Activated CD4-positive, alpha-beta T cell treated with anti-CD3 and anti-CD28 coated beads, Interleukin-2, amount 10 ng/mL, durations not matched to agents 24 days and 14 days (primary cell): ENCODE results near the gene KAZALD1. TPM values are rescaled to one million over a fixed set of nuclear protein-coding genes. Genes with fewer than 3 reads are reported as not detected.
A peak's percentile ranks its signal among the peaks of the same experiment; 100 is the strongest.

ENCODE experiments used
- DNase-seq: peaks from one replicate; pipeline ENCODE4 v3.0.0; 2022
- H3K27ac Mint-ChIP-seq: one replicate; pipeline ENCODE4 v1.8.0; 2022; ENCODE audit warnings: mild to moderate bottlenecking, mixed read lengths
- H3K27me3 Mint-ChIP-seq: one replicate; pipeline ENCODE4 v1.8.0; 2022; ENCODE audit warnings: mixed read lengths
- H3K36me3 Mint-ChIP-seq: one replicate; pipeline ENCODE4 v1.8.0; 2022; ENCODE audit warnings: low read depth, mild to moderate bottlenecking, mixed read lengths
- H3K4me1 Mint-ChIP-seq: one replicate; pipeline ENCODE4 v1.8.0; 2021; ENCODE audit warnings: mixed read lengths
- H3K4me3 Mint-ChIP-seq: one replicate; pipeline ENCODE4 v1.8.0; 2022; ENCODE audit warnings: mild to moderate bottlenecking, moderate library complexity, mixed read lengths
- H3K9me3 Mint-ChIP-seq: one replicate; pipeline ENCODE4 v1.8.0; 2021; ENCODE audit warnings: mixed read lengths
- intact Hi-C: fragments of 100-400 bp; cut with micrococcal nuclease; formaldehyde crosslinking; loops from one replicate; pipeline ENCODE4 v1.15.1; 2023
- total RNA-seq: library from RNA; stranded (reverse); gene quantifications from 2 replicates; pipeline ENCODE4 v1.2.3, GENCODE V29; 2022

Gene KAZALD1
- total RNA-seq, 1 donor from 2014 or later = 0.79 TPM

- H3K4me3 Mint-ChIP-seq = no peak overlapping the region
- no peak overlapping the region for H3K27ac Mint-ChIP-seq
- no peak for DNase-seq
- H3K27me3 Mint-ChIP-seq = peaks cover 27% of the 10 kb centered on the region
- no peaks in the 10 kb centered on the region for H3K36me3 Mint-ChIP-seq
- no peaks in the 10 kb centered on the region for H3K9me3 Mint-ChIP-seq
- peaks cover 4% of the 10 kb centered on the region for H3K4me1 Mint-ChIP-seq
- intact Hi-C loops = loop anchor here (1.0 kb wide), 1 partner anchor 47 kb away; no protein-coding TSS in a partner anchor
These were observed 33.2 kb downstream of the KAZALD1 start for GRCh38 chr10:101095004-101095403.

GRCh38 chr10:101095550-101096213 is 33.9 kb downstream of the KAZALD1 start:
- Mint-ChIP-seq H3K4me3 (no peak overlapping the region), H3K27me3 (peaks cover 22% of the 10 kb centered on the region), H3K27ac (no peak overlapping the region), H3K9me3 (no peaks in the 10 kb centered on the region), H3K4me1 (peaks cover 4% of the 10 kb centered on the region), H3K36me3 (no peaks in the 10 kb centered on the region)
- intact Hi-C loops = loop anchor here (1.0 kb wide), 1 partner anchor 47 kb away; no protein-coding TSS in a partner anchor
- DNase-seq = peak; percentile 92

DNA sequence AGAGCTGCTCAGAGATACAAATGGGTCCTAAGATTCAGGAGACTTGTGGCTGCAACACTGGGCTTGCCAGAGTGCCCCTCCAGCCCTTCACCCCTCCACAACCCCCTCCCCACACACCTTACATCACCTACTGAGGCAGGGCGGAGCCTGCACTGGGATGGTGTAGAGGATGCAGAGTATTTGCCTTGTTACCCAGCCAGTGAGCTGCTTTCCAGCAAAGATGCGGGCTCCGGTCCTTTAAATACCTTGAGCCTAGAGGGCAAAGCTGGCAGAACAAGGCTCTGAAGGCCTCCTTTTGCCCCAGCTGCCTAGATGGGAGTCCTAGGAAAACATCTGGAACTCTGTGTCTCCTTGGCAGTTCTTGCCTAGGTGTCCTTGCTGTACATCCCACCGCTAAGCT is 34.6 kb downstream of the KAZALD1 start:
- H3K36me3 Mint-ChIP-seq = no peaks in the 10 kb centered on the region
- intact Hi-C loops = no loop called here
- H3K9me3 Mint-ChIP-seq = no peaks in the 10 kb centered on the region
- DNase-seq = no peak
- H3K4me3 Mint-ChIP-seq = no peak overlapping the region
- H3K27ac Mint-ChIP-seq = no peak overlapping the region
- peaks cover 18% of the 10 kb centered on the region for H3K27me3 Mint-ChIP-seq
- peaks cover 4% of the 10 kb centered on the region for H3K4me1 Mint-ChIP-seq

DNA sequence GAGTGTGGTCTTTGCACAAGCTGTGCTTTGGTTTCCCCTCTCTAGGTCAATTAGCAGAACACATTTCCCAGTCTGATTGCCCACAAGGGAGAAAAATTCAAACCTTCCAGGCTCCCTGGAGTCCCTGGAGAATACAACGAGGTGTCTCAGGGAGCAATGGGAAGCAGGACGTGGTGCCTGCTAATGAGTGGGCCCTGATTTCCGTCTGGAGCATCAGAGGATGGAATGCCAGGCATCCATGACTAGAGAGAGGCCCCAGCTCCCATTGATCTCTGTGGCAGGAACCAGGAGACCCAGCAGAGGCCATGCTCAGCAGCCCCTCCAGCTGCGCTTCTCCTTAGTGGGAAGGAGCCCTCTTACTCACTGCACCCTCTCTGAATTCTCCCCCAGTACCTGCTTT is 36.1 kb downstream of the KAZALD1 start:
- H3K27ac Mint-ChIP-seq = no peak overlapping the region
- DNase-seq = no peak
- H3K9me3 Mint-ChIP-seq = no peaks in the 10 kb centered on the region
- peaks cover 19% of the 10 kb centered on the region for H3K27me3 Mint-ChIP-seq
- intact Hi-C loops = no loop called here
- H3K4me3 Mint-ChIP-seq = no peak overlapping the region
- peaks cover 4% of the 10 kb centered on the region for H3K4me1 Mint-ChIP-seq
- no peaks in the 10 kb centered on the region for H3K36me3 Mint-ChIP-seq

DNA sequence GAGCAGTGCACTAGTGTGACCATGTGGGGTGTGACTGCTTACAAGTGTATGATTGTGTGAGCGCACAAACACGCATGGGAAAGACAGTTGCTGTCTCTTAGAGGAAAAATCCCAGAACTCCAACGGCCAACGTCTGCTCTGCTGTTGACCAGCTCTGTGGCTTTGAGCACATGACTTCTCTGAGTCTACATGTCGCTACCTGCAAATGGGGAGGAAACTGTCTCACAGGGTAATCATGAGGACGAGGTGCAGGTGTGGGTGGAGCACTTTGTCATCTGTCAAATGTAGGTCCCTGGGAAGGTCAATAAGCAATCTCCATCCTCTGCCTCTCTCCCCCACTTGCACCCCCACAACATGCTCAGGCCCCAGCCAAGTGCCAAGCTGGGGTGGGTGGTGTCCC is 38.1 kb downstream of the KAZALD1 start:
- DNase-seq = no peak
- intact Hi-C loops = no loop called here
- peaks cover 4% of the 10 kb centered on the region for H3K4me1 Mint-ChIP-seq
- peaks cover 24% of the 10 kb centered on the region for H3K27me3 Mint-ChIP-seq
- no peak overlapping the region for H3K4me3 Mint-ChIP-seq
- H3K9me3 Mint-ChIP-seq = no peaks in the 10 kb centered on the region
- H3K36me3 Mint-ChIP-seq = no peaks in the 10 kb centered on the region
- no peak overlapping the region for H3K27ac Mint-ChIP-seq

- H3K4me1 Mint-ChIP-seq = no peaks in the 10 kb centered on the region
- H3K27me3 Mint-ChIP-seq = peaks cover 26% of the 10 kb centered on the region
- no peak overlapping the region for H3K4me3 Mint-ChIP-seq
- DNase-seq = no peak
- no peak overlapping the region for H3K27ac Mint-ChIP-seq
- intact Hi-C loops = no loop called here
- H3K9me3 Mint-ChIP-seq = no peaks in the 10 kb centered on the region
- no peaks in the 10 kb centered on the region for H3K36me3 Mint-ChIP-seq
These were observed 39.6 kb downstream of the KAZALD1 start for GRCh38 chr10:101101372-101101881.

DNA sequence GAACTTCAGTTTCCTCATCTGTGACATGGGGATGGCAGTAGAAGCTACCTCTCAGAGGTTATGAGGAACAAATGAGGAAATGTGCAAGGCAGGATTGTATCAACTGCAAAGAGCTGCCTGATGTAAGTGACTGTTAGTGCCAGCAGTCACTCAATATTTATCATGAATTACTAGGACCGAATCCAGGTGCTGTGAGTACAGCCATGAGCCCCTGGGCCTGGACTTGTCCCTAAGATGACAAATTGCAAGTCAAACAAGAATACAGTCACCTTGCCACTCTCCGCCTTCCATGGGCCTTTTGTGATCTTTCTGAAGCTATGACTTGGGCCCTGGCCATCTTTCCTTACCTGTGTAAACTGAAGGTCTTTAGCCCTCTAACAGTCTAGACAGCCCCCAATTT is 41.6 kb downstream of the KAZALD1 start:
- Mint-ChIP-seq H3K27me3 (peaks cover 27% of the 10 kb centered on the region), H3K36me3 (no peaks in the 10 kb centered on the region), H3K9me3 (no peaks in the 10 kb centered on the region), H3K27ac (no peak overlapping the region), H3K4me3 (no peak overlapping the region), H3K4me1 (no peaks in the 10 kb centered on the region)
- intact Hi-C loops = no loop called here
- DNase-seq = no peak

GRCh38 chr10:101106351-101106750 is 44.6 kb downstream of the KAZALD1 start:
- Mint-ChIP-seq H3K27ac (no peak overlapping the region), H3K27me3 (peaks cover 27% of the 10 kb centered on the region), H3K4me3 (no peak overlapping the region), H3K4me1 (no peaks in the 10 kb centered on the region), H3K9me3 (no peaks in the 10 kb centered on the region), H3K36me3 (no peaks in the 10 kb centered on the region)
- no peak for DNase-seq
- intact Hi-C loops = no loop called here

DNA sequence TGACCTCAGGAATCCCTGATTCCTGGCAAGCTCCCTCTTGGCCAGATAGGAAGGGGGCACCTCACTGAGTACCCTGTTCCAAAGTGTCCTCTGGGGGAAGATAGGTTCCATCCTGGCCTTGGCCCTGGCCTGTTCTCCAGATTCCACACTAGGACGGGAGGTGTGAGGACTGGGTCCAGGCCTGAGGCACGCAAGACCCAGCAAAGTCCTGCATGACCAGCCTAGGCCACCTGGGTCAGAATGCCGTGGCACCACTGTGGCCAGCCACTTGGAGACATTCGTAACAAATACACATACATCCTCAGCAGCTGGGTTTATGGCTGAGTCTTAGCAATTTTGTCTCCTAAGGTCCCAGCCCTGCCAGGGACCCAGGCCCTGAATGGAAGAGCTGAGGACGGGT is 46.0 kb downstream of the KAZALD1 start:
- H3K9me3 Mint-ChIP-seq = no peaks in the 10 kb centered on the region
- no peak overlapping the region for H3K27ac Mint-ChIP-seq
- intact Hi-C loops = no loop called here
- H3K4me1 Mint-ChIP-seq = no peaks in the 10 kb centered on the region
- H3K36me3 Mint-ChIP-seq = no peaks in the 10 kb centered on the region
- no peak overlapping the region for H3K4me3 Mint-ChIP-seq
- DNase-seq = no peak
- H3K27me3 Mint-ChIP-seq = peaks cover 27% of the 10 kb centered on the region

GRCh38 chr10:101110856-101111523 is 49.2 kb downstream of the KAZALD1 start:
- no peak for DNase-seq
- no peaks in the 10 kb centered on the region for H3K36me3 Mint-ChIP-seq
- intact Hi-C loops = no loop called here
- H3K4me1 Mint-ChIP-seq = no peaks in the 10 kb centered on the region
- H3K4me3 Mint-ChIP-seq = no peak overlapping the region
- no peak overlapping the region for H3K27ac Mint-ChIP-seq
- H3K9me3 Mint-ChIP-seq = no peaks in the 10 kb centered on the region
- peaks cover 40% of the 10 kb centered on the region for H3K27me3 Mint-ChIP-seq

DNA sequence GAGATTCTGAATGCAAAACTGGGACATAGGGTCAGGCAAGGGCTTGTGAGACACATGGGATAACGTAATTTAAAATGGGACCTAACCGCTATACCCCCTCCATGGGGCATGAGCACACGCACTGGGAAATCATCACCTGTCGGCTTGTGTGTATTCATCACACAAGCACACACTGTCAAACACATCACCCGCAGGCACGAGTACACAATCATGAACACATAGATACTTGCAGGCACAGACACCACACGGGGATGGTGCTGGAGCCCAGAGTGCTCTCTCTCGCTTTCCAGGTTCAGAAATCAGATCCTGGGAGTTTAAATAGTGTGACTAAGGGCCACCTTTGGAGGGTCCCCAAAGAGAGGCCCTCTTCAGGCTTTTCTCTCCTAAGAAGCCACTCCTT is 49.8 kb downstream of the KAZALD1 start:
- intact Hi-C loops = no loop called here
- H3K9me3 Mint-ChIP-seq = no peaks in the 10 kb centered on the region
- H3K27me3 Mint-ChIP-seq = peaks cover 45% of the 10 kb centered on the region
- no peak for DNase-seq
- H3K27ac Mint-ChIP-seq = no peak overlapping the region
- H3K36me3 Mint-ChIP-seq = no peaks in the 10 kb centered on the region
- H3K4me1 Mint-ChIP-seq = no peaks in the 10 kb centered on the region
- no peak overlapping the region for H3K4me3 Mint-ChIP-seq

GRCh38 chr10:101112799-101113594 is 51.2 kb downstream of the KAZALD1 start:
- intact Hi-C loops = no loop called here
- no peaks in the 10 kb centered on the region for H3K9me3 Mint-ChIP-seq
- H3K4me3 Mint-ChIP-seq = no peak overlapping the region
- H3K36me3 Mint-ChIP-seq = no peaks in the 10 kb centered on the region
- peaks cover 44% of the 10 kb centered on the region for H3K27me3 Mint-ChIP-seq
- no peaks in the 10 kb centered on the region for H3K4me1 Mint-ChIP-seq
- DNase-seq = no peak
- no peak overlapping the region for H3K27ac Mint-ChIP-seq

GRCh38 chr10:101113890-101114403 is 52.2 kb downstream of the KAZALD1 start:
- Mint-ChIP-seq H3K36me3 (no peaks in the 10 kb centered on the region), H3K9me3 (no peaks in the 10 kb centered on the region), H3K4me3 (no peak overlapping the region), H3K4me1 (no peaks in the 10 kb centered on the region), H3K27me3 (peaks cover 50% of the 10 kb centered on the region), H3K27ac (no peak overlapping the region)
- intact Hi-C loops = no loop called here
- DNase-seq = no peak

DNA sequence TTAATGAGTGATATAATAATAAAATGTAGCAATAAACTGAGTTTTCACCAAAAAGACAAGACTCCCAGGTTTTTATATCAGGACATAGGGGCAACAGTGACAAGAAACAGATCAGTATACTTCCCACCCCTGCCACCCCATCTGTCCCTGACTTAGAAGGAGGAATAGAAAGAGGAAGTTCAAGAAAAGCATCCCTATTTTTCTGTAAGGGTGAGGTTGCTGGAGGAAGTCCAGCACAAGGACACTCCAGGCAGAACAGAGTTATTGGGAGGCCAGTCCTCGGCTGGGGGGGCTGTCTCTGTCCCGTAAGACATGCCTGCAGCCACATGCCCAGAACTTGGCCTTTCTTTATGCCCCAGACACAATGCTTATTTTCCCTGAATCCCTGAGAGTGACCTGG is 52.9 kb downstream of the KAZALD1 start:
- Mint-ChIP-seq H3K9me3 (no peaks in the 10 kb centered on the region), H3K36me3 (no peaks in the 10 kb centered on the region), H3K4me1 (no peaks in the 10 kb centered on the region), H3K4me3 (no peak overlapping the region), H3K27ac (no peak overlapping the region), H3K27me3 (peaks cover 55% of the 10 kb centered on the region)
- intact Hi-C loops = no loop called here
- DNase-seq = no peak
